Thymus (tissue), 11 donors: ENCODE data around the gene GNAO1. TPM values are rescaled to one million over a fixed set of nuclear protein-coding genes. Genes with fewer than 3 reads are reported as not detected.

Source experiments
- DNase-seq, 9 donors: peaks; one replicate each; pipeline ENCODE4 v3.0.0-alpha.2; 2013; ENCODE audit warnings: low spot score in 9 of 9, low read depth in 6 of 9, missing footprints in 1 of 9
- H3K27ac ChIP-seq, 2 donors: one replicate each; pipeline ENCODE4 v1.5.1; 2013; ENCODE audit warnings: control low read depth in 1 of 2, low read depth in 1 of 2, low read length in 1 of 2, mild to moderate bottlenecking in 1 of 2, moderate library complexity in 1 of 2
- H3K27me3 ChIP-seq, 2 donors: one replicate each; pipeline ENCODE4 v1.5.1; 2013; ENCODE audit warnings: low read length in 1 of 2; ENCODE audit not compliant: control insufficient read depth in 2 of 2, insufficient read depth in 1 of 2
- H3K36me3 ChIP-seq, 2 donors: one replicate each; pipeline ENCODE4 v1.5.1; 2013; ENCODE audit warnings: low read length in 1 of 2, mild to moderate bottlenecking in 1 of 2, moderate library complexity in 1 of 2; ENCODE audit not compliant: control insufficient read depth in 2 of 2, insufficient read depth in 2 of 2
- H3K4me1 ChIP-seq, 2 donors: one replicate each; pipeline ENCODE4 v1.5.1; 2013; ENCODE audit warnings: low read length in 2 of 2; ENCODE audit not compliant: control insufficient read depth in 2 of 2, insufficient read depth in 2 of 2
- H3K4me3 ChIP-seq, 2 donors: one replicate each; pipeline ENCODE4 v1.5.1; 2013; ENCODE audit warnings: low read length in 2 of 2, control low read depth in 1 of 2, mild to moderate bottlenecking in 1 of 2
- H3K9me3 ChIP-seq, 2 donors: one replicate each; pipeline ENCODE4 v1.5.1; 2013; ENCODE audit warnings: low read length in 1 of 2, mild to moderate bottlenecking in 1 of 2; ENCODE audit not compliant: control insufficient read depth in 2 of 2, insufficient read depth in 1 of 2
- WGBS: extraction: QIAGEN DNeasy Blood & Tissue Kit; methylation state at CpG from one replicate; pipeline ENCODE4 v1.1.7; 2013; 5-methylcytosine and 5-hydroxymethylcytosine counted together
- polyA plus RNA-seq: library from polyadenylated mRNA; stranded (reverse); fragments of 200-250 nt; gene quantifications from one replicate; pipeline ENCODE4 v1.2.3, GENCODE V29; 2013
- total RNA-seq: library from RNA; stranded (reverse); fragments of 120-200 nt; gene quantifications from one replicate; pipeline ENCODE4 v1.2.4, GENCODE V29; 2013
- donor health status: healthy.

Gene GNAO1
- total and polyA plus RNA-seq, 2 donors: 0.24 to 2.2 TPM

DNA sequence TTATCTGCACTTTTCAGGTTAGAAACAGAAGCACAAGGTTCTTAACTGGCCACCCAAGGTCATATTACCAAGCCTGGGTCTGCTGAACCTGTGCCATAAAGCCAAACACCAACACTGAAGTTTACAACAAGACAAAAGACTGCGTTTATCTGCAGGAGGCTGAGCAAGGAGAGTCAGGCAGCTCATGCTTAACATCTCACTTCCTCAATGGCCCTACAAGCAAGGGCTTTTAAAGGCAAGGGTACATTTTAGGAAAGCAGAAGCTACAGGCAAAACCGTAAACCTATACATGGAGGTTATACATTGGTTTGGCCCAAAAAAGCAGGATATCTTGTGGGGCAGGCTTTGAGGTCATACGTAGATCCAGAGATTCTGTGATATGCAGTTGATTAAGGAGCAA, 91.2 kb downstream of the GNAO1 start:
- Histone ChIP-seq H3K9me3 (no peaks in the 10 kb centered on the region), H3K27ac (no peak overlapping the region), H3K27me3 (no peaks in the 10 kb centered on the region), H3K36me3 (no peaks in the 10 kb centered on the region), H3K4me1 (peaks cover 4 to 22% of the 10 kb centered on the region in 2 donors), H3K4me3 (no peak overlapping the region)
- DNase-seq: no peak
- 81% methylated on average over 3 of the region's 3 CpGs for WGBS

DNA sequence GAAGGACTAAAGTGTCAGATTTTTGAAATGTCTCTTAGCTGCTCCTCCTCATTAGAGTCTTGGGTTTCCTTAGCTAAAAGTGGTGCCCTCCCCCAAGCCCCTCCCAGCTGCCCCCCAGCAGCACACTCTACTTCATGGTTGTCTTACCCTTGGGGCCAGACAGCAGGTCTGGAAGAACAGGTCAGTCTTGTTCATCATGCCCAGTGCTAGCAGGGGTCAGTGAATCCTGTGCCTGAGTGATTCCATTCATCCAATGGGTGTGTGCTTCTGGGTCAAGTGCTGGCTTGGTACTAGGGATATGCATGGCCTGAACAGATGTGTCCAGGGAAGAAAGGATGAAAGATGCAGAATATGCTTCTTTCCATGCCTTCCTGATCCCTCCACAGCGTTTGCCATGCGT, 93.2 kb downstream of the GNAO1 start:
- Histone ChIP-seq H3K36me3 (no peaks in the 10 kb centered on the region), H3K27ac (no peak overlapping the region), H3K9me3 (no peaks in the 10 kb centered on the region), H3K4me1 (peaks cover 0 to 5% of the 10 kb centered on the region in 2 donors), H3K4me3 (no peak overlapping the region), H3K27me3 (no peaks in the 10 kb centered on the region)
- 97% methylated on average over 2 of the region's 2 CpGs for WGBS
- DNase-seq: no peak

DNA sequence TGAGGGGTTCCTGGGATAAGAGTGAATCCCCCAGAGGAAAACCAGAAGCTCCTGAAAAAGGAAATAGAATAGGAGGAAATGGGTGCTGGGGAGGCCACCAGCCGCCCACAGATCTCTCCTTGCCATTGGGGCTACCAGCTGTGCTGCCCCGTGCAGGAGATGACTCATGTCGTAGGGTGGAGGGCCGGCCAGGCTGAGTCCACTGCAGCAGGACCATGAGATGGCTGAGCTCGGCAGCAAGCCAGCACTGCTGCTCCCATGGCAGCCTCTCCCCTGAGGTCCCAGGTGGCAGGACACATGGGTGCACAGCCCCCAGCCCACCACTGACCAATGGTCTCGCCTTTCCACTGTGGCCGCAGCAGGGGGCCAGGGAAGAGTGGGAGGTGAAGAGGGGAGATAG, 95.5 kb downstream of the GNAO1 start:
- DNase-seq: no peak
- Histone ChIP-seq H3K4me3 (no peak overlapping the region), H3K9me3 (no peaks in the 10 kb centered on the region), H3K27me3 (no peaks in the 10 kb centered on the region), H3K27ac (no peak overlapping the region), H3K4me1 (no peaks in the 10 kb centered on the region), H3K36me3 (no peaks in the 10 kb centered on the region)
- 95% methylated on average over 7 of the region's 7 CpGs for WGBS

DNA sequence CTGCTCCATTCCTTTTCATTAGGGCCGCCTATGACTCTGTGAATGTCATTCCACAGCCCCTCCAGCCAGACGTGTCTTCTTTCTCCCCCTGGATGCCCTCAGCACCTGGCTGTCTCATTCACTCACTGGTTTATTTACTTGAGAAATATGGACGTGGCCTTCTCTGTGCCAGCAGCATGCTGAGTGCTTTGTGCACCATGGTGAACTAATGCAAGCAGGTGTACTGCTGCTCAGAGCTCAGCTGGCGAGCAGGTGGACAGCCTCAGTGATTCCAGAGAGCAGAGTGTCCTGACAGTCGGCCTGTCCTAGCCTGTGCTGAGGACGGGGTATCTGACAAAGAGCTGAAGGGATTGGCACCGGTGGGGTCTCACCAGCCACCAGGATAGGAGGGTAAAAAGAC, 96.7 kb downstream of the GNAO1 start:
- no peaks in the 10 kb centered on the region for H3K27me3 ChIP-seq
- H3K9me3 ChIP-seq: no peaks in the 10 kb centered on the region
- no peaks in the 10 kb centered on the region for H3K4me1 ChIP-seq
- 97% methylated on average over 7 of the region's 7 CpGs for WGBS
- H3K4me3 ChIP-seq: no peak overlapping the region
- H3K36me3 ChIP-seq: no peaks in the 10 kb centered on the region
- DNase-seq: no peak
- H3K27ac ChIP-seq: no peak overlapping the region

DNA sequence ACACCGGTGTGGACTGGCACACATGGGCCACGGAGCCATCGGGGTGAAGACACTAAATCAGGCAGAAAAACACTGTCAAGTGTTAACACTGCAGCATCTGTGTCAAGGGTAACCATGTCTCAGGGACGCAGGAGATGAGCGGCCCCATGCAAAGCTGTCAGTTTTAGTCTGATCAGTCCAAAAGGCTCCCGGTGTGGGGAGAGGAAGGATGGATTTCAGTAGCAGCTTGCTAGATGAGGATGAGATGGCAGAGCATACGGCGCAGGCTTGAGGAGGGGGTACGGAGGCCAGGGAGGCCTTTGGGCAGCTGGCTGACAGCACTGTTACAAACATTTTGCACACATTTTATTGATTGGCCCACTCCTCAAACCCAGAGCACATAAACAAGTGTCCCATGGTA, 98.1 kb downstream of the GNAO1 start:
- DNase-seq: no peak

DNA sequence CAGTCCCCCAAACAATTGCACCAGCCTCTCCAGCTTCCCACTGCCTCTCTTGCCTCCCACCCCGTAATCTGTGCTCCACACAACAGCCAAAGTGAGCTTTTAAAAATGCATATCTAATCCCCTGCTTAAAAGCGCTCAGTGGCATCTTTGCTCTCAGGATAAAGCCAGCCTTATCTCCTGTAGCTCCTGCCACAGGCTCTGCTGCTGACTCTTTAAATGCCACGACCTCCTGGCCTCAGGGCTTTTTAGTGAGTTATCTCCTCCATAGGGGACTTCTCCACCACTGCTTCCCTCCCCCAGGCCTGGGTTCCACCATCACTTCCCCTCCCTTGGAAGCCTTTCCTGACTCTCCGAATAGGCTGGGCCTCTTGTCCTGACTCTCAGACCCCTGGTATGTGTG, 98.6 kb downstream of the GNAO1 start:
- H3K9me3 ChIP-seq: no peaks in the 10 kb centered on the region
- 94% methylated on average over 4 of the region's 4 CpGs for WGBS
- H3K4me3 ChIP-seq: no peak overlapping the region
- no peaks in the 10 kb centered on the region for H3K27me3 ChIP-seq
- no peak overlapping the region for H3K27ac ChIP-seq
- DNase-seq: no peak
- H3K4me1 ChIP-seq: no peaks in the 10 kb centered on the region
- no peaks in the 10 kb centered on the region for H3K36me3 ChIP-seq

More for the DNA sequence above, 98.1 kb downstream of the GNAO1 start:
- Histone ChIP-seq H3K36me3 (no peaks in the 10 kb centered on the region), H3K4me3 (no peak overlapping the region), H3K4me1 (no peaks in the 10 kb centered on the region), H3K27me3 (no peaks in the 10 kb centered on the region), H3K27ac (no peak overlapping the region), H3K9me3 (no peaks in the 10 kb centered on the region)
- 97% methylated on average over 9 of the region's 9 CpGs for WGBS

DNA sequence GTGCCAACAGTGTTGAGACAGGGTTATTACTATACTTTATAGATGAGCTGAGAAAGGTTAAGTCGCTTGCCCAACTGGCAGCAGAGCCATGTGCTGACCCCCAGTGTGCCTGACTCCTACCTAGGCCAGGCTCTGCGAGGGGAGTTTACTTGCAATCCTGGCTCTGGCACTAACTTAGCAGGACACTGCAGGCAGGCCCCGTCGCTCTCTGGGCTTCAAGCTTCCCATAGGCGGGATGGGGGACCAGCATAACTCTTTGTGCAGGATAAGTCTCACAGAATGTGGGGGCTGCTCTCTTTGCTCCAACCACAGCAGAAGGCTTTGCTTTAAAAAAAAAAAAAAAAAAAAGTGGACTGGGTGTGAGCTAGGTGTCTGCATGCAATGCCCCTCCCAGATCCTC, 102.7 kb downstream of the GNAO1 start:
- WGBS: 96% methylated on average over 5 of the region's 5 CpGs
- no peak overlapping the region for H3K27ac ChIP-seq

DNA sequence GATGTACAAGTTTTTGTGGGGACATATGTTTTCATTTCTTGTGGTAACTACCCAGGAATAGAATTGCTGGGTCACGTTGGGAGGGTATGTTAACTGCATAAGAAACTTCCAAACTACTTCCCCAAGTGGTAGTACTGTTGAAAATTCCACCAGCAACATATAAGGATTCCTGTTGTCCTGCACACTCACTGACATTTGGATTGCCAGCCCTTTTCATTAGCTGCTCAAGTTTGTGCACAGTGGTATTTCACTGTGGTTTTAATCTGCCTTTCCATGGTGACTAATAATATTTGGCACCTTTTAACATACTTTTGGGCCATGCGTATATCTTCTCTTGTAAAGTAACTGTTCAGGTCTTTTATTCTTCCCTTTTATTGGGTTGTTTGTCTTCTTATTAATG, 103.3 kb downstream of the GNAO1 start:
- 55% methylated on average over 2 of the region's 2 CpGs for WGBS
- no peak overlapping the region for H3K4me3 ChIP-seq

More for the DNA sequence above, 102.7 kb downstream of the GNAO1 start:
- Histone ChIP-seq H3K9me3 (no peaks in the 10 kb centered on the region), H3K27me3 (no peaks in the 10 kb centered on the region), H3K4me3 (no peak overlapping the region), H3K36me3 (no peaks in the 10 kb centered on the region), H3K4me1 (no peaks in the 10 kb centered on the region)
- DNase-seq: no peak

DNA sequence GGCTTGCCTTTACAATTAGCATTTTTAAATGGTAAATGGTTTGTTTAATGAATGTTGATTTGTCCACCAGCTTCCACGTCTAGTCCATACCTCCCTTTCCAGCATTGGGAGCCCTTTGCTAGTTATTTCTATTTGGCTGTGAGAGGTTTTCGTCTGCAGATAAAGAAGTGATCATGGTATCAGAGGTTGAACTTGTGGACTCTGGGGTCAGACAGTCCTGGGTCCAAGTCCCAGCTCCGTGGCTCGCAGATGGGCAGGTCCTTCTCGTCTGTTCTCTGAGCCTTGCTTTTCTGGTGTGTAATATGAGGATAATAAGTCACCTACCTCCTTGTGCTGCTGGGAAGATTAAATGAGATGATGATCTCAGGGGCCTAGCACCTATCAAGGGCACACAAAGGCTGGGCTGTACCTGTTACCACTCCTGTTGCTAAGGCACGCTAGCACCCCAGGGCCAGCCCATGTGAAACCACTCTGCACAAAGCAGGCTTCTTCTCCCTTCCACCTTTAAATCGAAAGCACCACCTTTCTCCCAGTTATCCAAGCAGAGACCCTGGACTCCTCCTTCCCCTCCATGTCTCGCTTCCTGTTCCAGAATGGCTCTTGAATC, 103.9 kb downstream of the GNAO1 start:
- 91% methylated on average over 8 of the region's 8 CpGs for WGBS
- no peaks in the 10 kb centered on the region for H3K36me3 ChIP-seq
- no peak overlapping the region for H3K4me3 ChIP-seq
- DNase-seq: no peak
- H3K9me3 ChIP-seq: no peaks in the 10 kb centered on the region
- H3K27me3 ChIP-seq: no peaks in the 10 kb centered on the region
- no peaks in the 10 kb centered on the region for H3K4me1 ChIP-seq
- no peak overlapping the region for H3K27ac ChIP-seq

More for the DNA sequence above, 103.3 kb downstream of the GNAO1 start:
- Histone ChIP-seq H3K36me3 (no peaks in the 10 kb centered on the region), H3K9me3 (no peaks in the 10 kb centered on the region), H3K27ac (no peak overlapping the region), H3K4me1 (no peaks in the 10 kb centered on the region), H3K27me3 (no peaks in the 10 kb centered on the region)
- DNase-seq: no peak
